CD4-positive, alpha-beta memory T cell (primary cell): ENCODE measurements around the gene GPSM1. TPM values are rescaled to one million over a fixed set of nuclear protein-coding genes. Genes with fewer than 3 reads are reported as not detected.
"Not testable (repeated sequence)": the region's sequence is repeated elsewhere in the genome, so short reads cannot be mapped to it uniquely, and the experiment has no call there.

ENCODE experiments used
- CTCF ChIA-PET: fragments of 350-600 bp; sonication (Branson Sonifier 250); formaldehyde crosslinking; loops from one replicate; lab custom pipeline; 2021; ENCODE audit warnings: inconsistent platforms; ENCODE audit not compliant: partially characterized antibody; lab: Charles Lee
- POLR2A ChIA-PET: fragments of 350-600 bp; sonication (Branson Sonifier 250); formaldehyde crosslinking; loops from one replicate; lab custom pipeline; 2021; ENCODE audit not compliant: partially characterized antibody; lab: Charles Lee
- DNase-seq, 5 donors: peaks; one replicate each; pipeline versions ENCODE4 v3.0.0 to v3.0.0-alpha.2; 2020 to 2022; ENCODE audit warnings: mixed read lengths in 1 of 5
- H3K27ac ChIP-seq: one replicate; pipeline ENCODE4 v1.7.0; 2013; ENCODE audit warnings: low read depth, low read length
- H3K27me3 ChIP-seq: 2 replicates; pipeline ENCODE4 v1.7.0; 2013; ENCODE audit warnings: mild to moderate bottlenecking, low read length, moderate library complexity; ENCODE audit not compliant: insufficient read depth
- H3K36me3 ChIP-seq: 2 replicates; pipeline ENCODE4 v1.7.0; 2013; ENCODE audit warnings: mild to moderate bottlenecking, low read length, moderate library complexity; ENCODE audit not compliant: insufficient read depth
- H3K4me1 ChIP-seq: 2 replicates; pipeline ENCODE4 v1.7.0; 2013; ENCODE audit warnings: mild to moderate bottlenecking, low read length, moderate library complexity; ENCODE audit not compliant: insufficient read depth
- H3K4me3 ChIP-seq, 2 donors: one replicate each; pipeline ENCODE4 v1.7.0; 2013; ENCODE audit warnings: low read length in 2 of 2, mild to moderate bottlenecking in 1 of 2
- H3K9me3 ChIP-seq, 2 donors: one replicate each; pipeline ENCODE4 v1.7.0; 2013; ENCODE audit warnings: low read length in 2 of 2, control low read depth in 1 of 2; ENCODE audit not compliant: control insufficient read depth in 1 of 2
- H3K27ac Mint-ChIP-seq, 7 donors: one replicate each; pipeline ENCODE4 v1.8.0; 2020 to 2021; ENCODE audit warnings: mixed read lengths in 7 of 7, mild to moderate bottlenecking in 6 of 7, inconsistent platforms in 3 of 7, moderate library complexity in 3 of 7
- H3K27me3 Mint-ChIP-seq, 2 donors: one replicate each; pipeline ENCODE4 v1.8.0; 2020 to 2021; ENCODE audit warnings: mixed read lengths in 2 of 2
- H3K36me3 Mint-ChIP-seq, 2 donors: one replicate each; pipeline ENCODE4 v1.8.0; 2020 to 2021; ENCODE audit warnings: mixed read lengths in 2 of 2, inconsistent platforms in 1 of 2, mild to moderate bottlenecking in 1 of 2
- H3K4me1 Mint-ChIP-seq, 4 donors: one replicate each; pipeline ENCODE4 v1.8.0; 2020 to 2021; ENCODE audit warnings: mixed read lengths in 4 of 4, mild to moderate bottlenecking in 1 of 4
- H3K4me3 Mint-ChIP-seq, 8 donors: one replicate each; pipeline ENCODE4 v1.8.0; 2020 to 2021; ENCODE audit warnings: mixed read lengths in 8 of 8, mild to moderate bottlenecking in 7 of 8, moderate library complexity in 6 of 8, inconsistent platforms in 3 of 8
- H3K9me3 Mint-ChIP-seq, 8 donors: one replicate each; pipeline ENCODE4 v1.8.0; 2020 to 2021; ENCODE audit warnings: mixed read lengths in 8 of 8, mild to moderate bottlenecking in 5 of 8, inconsistent platforms in 3 of 8, moderate library complexity in 1 of 8
- intact Hi-C: fragments of 100-400 bp; cut with micrococcal nuclease; formaldehyde crosslinking; loops from one replicate; pipeline ENCODE4 v1.15.1; 2023
- polyA plus RNA-seq, 2 donors: library from polyadenylated mRNA; unstranded; fragments of 300-500 nt; fragmentation: Illumina TruSeq; gene quantifications; one replicate each; pipeline ENCODE4 v1.2.3, GENCODE V29; 2021
- total RNA-seq, 2 experiments: library from RNA; stranded (reverse); gene quantifications; one replicate each; pipeline ENCODE4 v1.2.3, GENCODE V29; 2021

GPSM1 gene
- total and polyA plus RNA-seq, 4 experiments from 2014 or later: 0.78 to 8.1 (median 4.6) TPM

GRCh38 chr9:136351252-136351800, 24.0 kb downstream of the GPSM1 start:
- H3K9me3 Mint-ChIP-seq: no peaks in the 10 kb centered on the region
- no peak for DNase-seq
- Histone ChIP-seq H3K27ac (no peak overlapping the region), H3K36me3 (no peaks in the 10 kb centered on the region), H3K4me1 (no peaks in the 10 kb centered on the region), H3K4me3 (no peak overlapping the region), H3K9me3 (no peaks in the 10 kb centered on the region), H3K27me3 (no peaks in the 10 kb centered on the region)
- H3K4me3 Mint-ChIP-seq: no peak overlapping the region
- CTCF ChIA-PET: no interaction called here
- intact Hi-C loops: no loop called here
- no peaks in the 10 kb centered on the region for H3K27me3 Mint-ChIP-seq
- H3K27ac Mint-ChIP-seq: no peak overlapping the region
- POLR2A ChIA-PET: no interaction called here
- no peaks in the 10 kb centered on the region for H3K36me3 Mint-ChIP-seq
- peaks cover 0 to under 1% (median 0%) of the 10 kb centered on the region in 4 donors for H3K4me1 Mint-ChIP-seq

GRCh38 chr9:136351868-136352267, 24.5 kb downstream of the GPSM1 start:
- DNase-seq, H3K4me1 Mint-ChIP-seq, H3K9me3 ChIP-seq, intact Hi-C loops, H3K4me3 Mint-ChIP-seq, H3K36me3 Mint-ChIP-seq, H3K27ac ChIP-seq, CTCF ChIA-PET, H3K4me3 ChIP-seq, H3K36me3 ChIP-seq, H3K4me1 ChIP-seq, H3K27me3 Mint-ChIP-seq, POLR2A ChIA-PET, H3K27me3 ChIP-seq, H3K9me3 Mint-ChIP-seq, H3K27ac Mint-ChIP-seq: not testable (repeated sequence)

- H3K27me3 ChIP-seq: no peaks in the 10 kb centered on the region
- Mint-ChIP-seq H3K4me3 (no peak overlapping the region), H3K27me3 (no peaks in the 10 kb centered on the region), H3K27ac (no peak overlapping the region), H3K36me3 (no peaks in the 10 kb centered on the region), H3K4me1 (peaks cover 0 to 4% (median 0%) of the 10 kb centered on the region in 4 donors), H3K9me3 (no peaks in the 10 kb centered on the region)
- H3K9me3 ChIP-seq: no peaks in the 10 kb centered on the region
- no peaks in the 10 kb centered on the region for H3K4me1 ChIP-seq
- POLR2A ChIA-PET: no interaction called here
- H3K4me3 ChIP-seq: no peak overlapping the region
- intact Hi-C loops: no loop called here
- H3K27ac ChIP-seq: no peak overlapping the region
- H3K36me3 ChIP-seq: no peaks in the 10 kb centered on the region
- CTCF ChIA-PET: no interaction called here
- DNase-seq: no peak
These were observed 25.3 kb downstream of the GPSM1 start for GRCh38 chr9:136352682-136353081.

GRCh38 chr9:136353088-136353487, 25.7 kb downstream of the GPSM1 start:
- Mint-ChIP-seq H3K9me3 (no peaks in the 10 kb centered on the region), H3K27me3 (no peaks in the 10 kb centered on the region), H3K4me1 (peaks cover 0 to 4% (median 0%) of the 10 kb centered on the region in 4 donors), H3K36me3 (no peaks in the 10 kb centered on the region), H3K4me3 (no peak overlapping the region), H3K27ac (peak overlapping the region in 1 of 7 donors; percentile 44)
- Histone ChIP-seq H3K36me3 (no peaks in the 10 kb centered on the region), H3K4me1 (no peaks in the 10 kb centered on the region), H3K27me3 (no peaks in the 10 kb centered on the region), H3K4me3 (no peak overlapping the region), H3K27ac (no peak overlapping the region), H3K9me3 (no peaks in the 10 kb centered on the region)
- no peak for DNase-seq
- intact Hi-C loops: no loop called here
- ChIA-PET CTCF (no interaction called here), POLR2A (no interaction called here)

GRCh38 chr9:136353757-136354488, 26.6 kb downstream of the GPSM1 start:
- Mint-ChIP-seq H3K27ac (no peak overlapping the region), H3K4me3 (no peak overlapping the region), H3K27me3 (no peaks in the 10 kb centered on the region), H3K36me3 (no peaks in the 10 kb centered on the region), H3K9me3 (no peaks in the 10 kb centered on the region), H3K4me1 (peaks cover 0 to 4% (median 0%) of the 10 kb centered on the region in 4 donors)
- Histone ChIP-seq H3K36me3 (no peaks in the 10 kb centered on the region), H3K27me3 (no peaks in the 10 kb centered on the region), H3K4me3 (no peak overlapping the region), H3K9me3 (no peaks in the 10 kb centered on the region), H3K27ac (no peak overlapping the region), H3K4me1 (no peaks in the 10 kb centered on the region)
- intact Hi-C loops: no loop called here
- ChIA-PET CTCF (no interaction called here), POLR2A (interaction anchor here (1.4 kb wide), 1 partner anchor 9 kb away, joined by 6 read pairs; no protein-coding TSS in a partner anchor)
- DNase-seq: no peak

- ChIA-PET POLR2A (interaction anchor here (1.4 kb wide), 1 partner anchor 8 kb away, joined by 6 read pairs; no protein-coding TSS in a partner anchor), CTCF (no interaction called here)
- Histone ChIP-seq H3K36me3 (no peaks in the 10 kb centered on the region), H3K27me3 (no peaks in the 10 kb centered on the region), H3K9me3 (no peaks in the 10 kb centered on the region), H3K4me3 (no peak overlapping the region), H3K27ac (no peak overlapping the region), H3K4me1 (no peaks in the 10 kb centered on the region)
- H3K9me3 Mint-ChIP-seq: no peaks in the 10 kb centered on the region
- H3K27ac Mint-ChIP-seq: peak overlapping the region in 1 of 7 donors; percentile 42
- no peaks in the 10 kb centered on the region for H3K27me3 Mint-ChIP-seq
- intact Hi-C loops: no loop called here
- no peak overlapping the region for H3K4me3 Mint-ChIP-seq
- H3K4me1 Mint-ChIP-seq: peaks cover 0 to 4% (median 0%) of the 10 kb centered on the region in 4 donors
- peaks cover 0 to 4% of the 10 kb centered on the region in 2 donors for H3K36me3 Mint-ChIP-seq
- no peak for DNase-seq
These were observed 27.3 kb downstream of the GPSM1 start for GRCh38 chr9:136354592-136355085.

GRCh38 chr9:136355616-136356557, 28.5 kb downstream of the GPSM1 start:
- H3K27me3 Mint-ChIP-seq: no peaks in the 10 kb centered on the region

More at GRCh38 chr9:136355616-136356557, 28.5 kb downstream of the GPSM1 start:
- DNase-seq: no peak
- intact Hi-C loops: no loop called here
- Histone ChIP-seq H3K9me3 (no peaks in the 10 kb centered on the region), H3K27ac (no peak overlapping the region), H3K27me3 (no peaks in the 10 kb centered on the region), H3K4me3 (no peak overlapping the region), H3K36me3 (no peaks in the 10 kb centered on the region), H3K4me1 (no peaks in the 10 kb centered on the region)
- H3K27ac Mint-ChIP-seq: no peak overlapping the region
- peaks cover 0 to 9% of the 10 kb centered on the region in 2 donors for H3K36me3 Mint-ChIP-seq
- H3K4me1 Mint-ChIP-seq: peaks cover 0 to 4% (median 0%) of the 10 kb centered on the region in 4 donors
- no peak overlapping the region for H3K4me3 Mint-ChIP-seq
- no peaks in the 10 kb centered on the region for H3K9me3 Mint-ChIP-seq
- ChIA-PET CTCF (no interaction called here), POLR2A (no interaction called here)
